ENCODE results near the gene HUNK. TPM values are rescaled to one million over a fixed set of nuclear protein-coding genes. Genes with fewer than 3 reads are reported as not detected.

Gene HUNK
- total and polyA plus RNA-seq, 2 of the 8 experiments (the other 6 are each of a cell fraction or from before 2014, with no cell fraction given) = 1.9 to 10.2 TPM

DNA sequence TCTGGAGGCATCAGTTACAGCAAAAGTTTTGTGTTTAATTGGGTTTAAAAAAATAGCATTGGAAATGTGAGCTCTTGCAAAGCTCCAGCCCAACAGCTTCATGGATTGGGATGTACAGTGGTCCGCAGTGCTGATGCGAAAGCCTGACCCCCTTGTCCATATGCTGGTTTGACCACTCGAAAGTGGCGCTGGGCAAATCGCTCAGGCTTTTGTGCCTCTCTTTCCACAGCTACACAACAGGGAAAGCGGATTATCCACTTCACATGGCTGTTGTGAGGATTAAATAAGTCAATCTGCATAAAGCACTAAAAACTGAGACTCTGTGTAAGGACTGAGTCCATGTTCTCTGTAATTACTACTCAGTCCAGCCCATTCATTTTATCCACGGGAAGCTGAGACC, 57.2 kb downstream of the HUNK start:
- WGBS, 2 experiments (ENCODE audit: extremely low coverage in 1 of 2, insufficient coverage in 1 of 2, insufficient read length in 1 of 2, insufficient replicate concordance in 2 of 2, low coverage in 1 of 2, low lambda C conversion rate in 2 of 2, missing lambda C conversion rate in 1 of 2) = 89% methylated on average over 7 of the region's 7 CpGs; no CpG with 5 or more reads in 1 of the 2 experiments
- no peak overlapping the region for H3K4me3 ChIP-seq (ENCODE audit: extremely low read depth in 1 of 4, insufficient read depth in 2 of 4, low read depth in 3 of 4, low read length in 4 of 4)

More for the DNA sequence above, 57.2 kb downstream of the HUNK start:
- Histone ChIP-seq H3K79me2 (ENCODE audit: control insufficient read depth in 1 of 2, insufficient read depth in 2 of 2, low read length in 2 of 2) (no peaks in the 10 kb centered on the region), H4K5ac (ENCODE audit: insufficient read length, low read depth, low read length) (no peak overlapping the region), H3K4ac (replicated peaks; ENCODE audit: insufficient read length, low read depth, low read length) (no peak overlapping the region), H3K79me1 (ENCODE audit: low read depth, low read length) (peaks cover 5% of the 10 kb centered on the region; the same call in 1 of the 2 replicates), H3K4me2 (ENCODE audit: insufficient read depth in 1 of 2, low read depth in 2 of 2, low read length in 2 of 2) (no peak overlapping the region), H4K91ac (replicated peaks; ENCODE audit: insufficient read length, low read length) (no peak overlapping the region), H3K9ac (replicated peaks in 1 of 4; ENCODE audit: extremely low read depth in 1 of 4, low read depth in 3 of 4, low read length in 3 of 4) (no peak overlapping the region), H2BK20ac (ENCODE audit: low read length) (no peak overlapping the region), H3K23me2 (ENCODE audit: low read depth, low read length) (no peaks in the 10 kb centered on the region), H2AFZ (ENCODE audit: low read length) (no peak overlapping the region), H3K9me3 (ENCODE audit: insufficient read depth in 2 of 2, low read depth in 1 of 2, low read length in 1 of 2) (peaks cover 4 to 5% of the 10 kb centered on the region in 2 experiments; a peak in 3 of 4 replicates), H3K18ac (ENCODE audit: extremely low read depth, low read length) (no peak overlapping the region), H2BK12ac (ENCODE audit: low read depth, low read length) (no peak overlapping the region), H3K14ac (ENCODE audit: insufficient read length) (no peak overlapping the region), H3K4me1 (replicated peaks in 1 of 4; ENCODE audit: control insufficient read depth in 3 of 4, insufficient read depth in 4 of 4, low read length in 3 of 4) (peaks cover 0 to 11% (median 4%) of the 10 kb centered on the region in 4 experiments; a peak in 5 of 7 replicates), H2BK15ac (ENCODE audit: low read length) (no peak overlapping the region), H2AK5ac (ENCODE audit: low read depth, low read length) (no peak overlapping the region; the same call in 1 of the 2 replicates), H4K20me1 (replicated peaks in 1 of 2; ENCODE audit: control insufficient read depth in 1 of 2, insufficient read depth in 2 of 2, low read length in 2 of 2) (peaks cover 0 to 2% of the 10 kb centered on the region in 2 experiments), H2BK120ac (replicated peaks; ENCODE audit: low read depth, low read length) (no peak overlapping the region), H3K36me3 (ENCODE audit: control insufficient read depth in 2 of 4, insufficient read depth in 4 of 4, low read length in 3 of 4) (peaks cover 0 to 7% (median 0%) of the 10 kb centered on the region in 4 experiments; a peak in 2 of 8 replicates), H3K27ac (ENCODE audit: low read depth, low read length) (no peak overlapping the region), H3K27me3 (replicated peaks in 1 of 4; ENCODE audit: control insufficient read depth in 3 of 4, extremely low read depth in 1 of 4, insufficient read depth in 3 of 4, low read length in 3 of 4) (no peaks in the 10 kb centered on the region), H4K8ac (ENCODE audit: extremely low read depth, insufficient read depth, low read length) (no peak overlapping the region; the same call in 1 of the 2 replicates), H3K56ac (replicated peaks; ENCODE audit: insufficient read length, low read depth, low read length) (no peak overlapping the region), H2BK5ac (ENCODE audit: low read depth, low read length) (no peak overlapping the region), H3K23ac (ENCODE audit: insufficient read length) (no peak overlapping the region)
- ChIA-PET CTCF (ENCODE audit: partially characterized antibody) (interaction anchor here (0.7 to 1.9 kb wide), 5 partner anchors 62 to 327 kb away, joined by 3 to 5 read pairs (median 4); no protein-coding TSS in a partner anchor), POLR2A (ENCODE audit: partially characterized antibody) (no interaction called here)
- DNase-seq (ENCODE audit: low read depth in 1 of 2, low spot score in 2 of 2) (no peak), FAIRE-seq (no peak)
- TF ChIP-seq CHD2 (IDR thresholded peaks at IDR 0.05; ENCODE audit: low read length) (no peak), SAP30 (IDR thresholded peaks at IDR 0.05; ENCODE audit: insufficient read depth, insufficient replicate concordance, low read length) (no peak), KDM1A (IDR thresholded peaks at IDR 0.05; ENCODE audit: borderline replicate concordance, low read length) (no peak)
- TF ChIP-seq, protein P1, sequence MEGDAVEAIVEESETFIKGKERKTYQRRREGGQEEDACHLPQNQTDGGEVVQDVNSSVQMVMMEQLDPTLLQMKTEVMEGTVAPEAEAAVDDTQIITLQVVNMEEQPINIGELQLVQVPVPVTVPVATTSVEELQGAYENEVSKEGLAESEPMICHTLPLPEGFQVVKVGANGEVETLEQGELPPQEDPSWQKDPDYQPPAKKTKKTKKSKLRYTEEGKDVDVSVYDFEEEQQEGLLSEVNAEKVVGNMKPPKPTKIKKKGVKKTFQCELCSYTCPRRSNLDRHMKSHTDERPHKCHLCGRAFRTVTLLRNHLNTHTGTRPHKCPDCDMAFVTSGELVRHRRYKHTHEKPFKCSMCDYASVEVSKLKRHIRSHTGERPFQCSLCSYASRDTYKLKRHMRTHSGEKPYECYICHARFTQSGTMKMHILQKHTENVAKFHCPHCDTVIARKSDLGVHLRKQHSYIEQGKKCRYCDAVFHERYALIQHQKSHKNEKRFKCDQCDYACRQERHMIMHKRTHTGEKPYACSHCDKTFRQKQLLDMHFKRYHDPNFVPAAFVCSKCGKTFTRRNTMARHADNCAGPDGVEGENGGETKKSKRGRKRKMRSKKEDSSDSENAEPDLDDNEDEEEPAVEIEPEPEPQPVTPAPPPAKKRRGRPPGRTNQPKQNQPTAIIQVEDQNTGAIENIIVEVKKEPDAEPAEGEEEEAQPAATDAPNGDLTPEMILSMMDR (IDR thresholded peaks at IDR 0.05; ENCODE audit: control extremely low read depth in 1 of 3, insufficient read depth in 1 of 3, low read depth in 1 of 3, low read length in 3 of 3) = no peak
